Measurements from ENCODE around the gene GHDC.
"Not testable (repeated sequence)": the region's sequence is repeated elsewhere in the genome, so short reads cannot be mapped to it uniquely, and the experiment has no call there.

Gene GHDC

DNA sequence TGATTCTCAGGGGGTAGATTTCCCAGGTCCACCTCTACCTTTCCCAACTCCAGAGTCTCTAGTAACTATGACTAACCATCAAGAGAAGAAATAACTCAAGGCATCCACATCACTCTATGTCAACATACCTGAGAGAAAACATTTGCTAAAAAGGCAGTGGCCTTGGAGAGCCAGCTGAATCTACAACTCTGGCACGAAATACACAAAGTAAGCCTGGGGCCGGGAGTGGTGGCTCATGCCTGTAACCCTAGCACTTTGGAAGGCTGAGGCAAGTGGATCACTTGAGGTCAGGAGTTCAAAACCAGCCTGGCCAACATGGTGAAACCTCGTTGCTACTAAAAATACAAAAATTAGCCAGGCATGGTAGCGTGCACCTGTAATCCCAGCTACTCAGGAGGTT, 51.2 kb downstream of the GHDC start:
- not testable (repeated sequence) for DNase-seq

DNA sequence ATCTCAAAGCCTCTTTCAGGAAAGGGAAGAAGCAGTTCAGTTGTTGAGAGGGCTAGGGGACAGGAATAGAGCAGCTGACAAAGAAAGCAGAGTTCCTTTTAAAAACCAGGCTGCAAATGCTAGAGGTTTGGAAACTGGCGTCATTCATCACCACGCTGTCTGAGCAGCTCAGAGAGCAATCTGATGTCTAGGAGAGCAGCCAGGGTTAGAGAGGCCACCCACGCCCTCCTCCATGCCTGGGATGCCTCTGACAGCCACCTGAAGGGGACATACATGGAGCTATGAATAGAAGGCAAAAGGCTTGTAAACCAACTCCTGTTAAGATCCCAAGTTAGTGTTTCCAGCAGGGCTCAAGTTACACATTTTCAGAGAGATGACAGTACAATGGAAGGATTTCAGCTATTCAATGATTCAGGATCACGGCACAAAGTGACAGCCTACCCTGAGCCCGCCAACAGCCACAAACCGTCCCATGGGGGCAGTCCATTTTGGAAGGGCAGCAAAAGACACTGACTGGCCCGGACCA, 51.9 kb downstream of the GHDC start:
- no peak for DNase-seq

DNA sequence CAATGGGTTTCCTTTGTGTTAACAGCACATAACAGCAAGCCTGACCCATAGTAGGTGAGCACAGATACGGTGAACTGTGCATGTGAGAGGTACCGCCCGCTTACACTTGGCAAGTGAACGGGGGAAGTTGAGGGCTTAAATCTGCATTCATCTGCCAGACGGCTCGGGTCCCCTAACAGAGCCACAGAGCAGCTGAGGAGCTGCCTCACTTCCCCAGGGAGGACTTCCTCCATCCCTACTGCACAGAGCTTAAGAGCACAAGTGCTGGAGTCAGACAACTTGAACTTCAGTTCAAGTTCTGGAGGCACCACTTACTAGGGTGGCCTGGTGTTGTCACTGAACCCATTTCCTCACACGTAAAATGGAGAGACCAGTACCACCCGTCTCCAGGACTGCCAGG, 52.9 kb downstream of the GHDC start:
- DNase-seq = no peak

GRCh38 chr17:42140690-42141089, 53.6 kb downstream of the GHDC start:
- not testable (repeated sequence) for DNase-seq
